Panc1 (cell line): ENCODE results near the gene RPP25L.

Experiments
- CTCF ChIP-seq: fragments of 450-650 bp; IDR thresholded peaks from 2 replicates; pipeline ENCODE4 v1.5.1; 2017; ENCODE audit warnings: mild to moderate bottlenecking
- POLR2AphosphoS5 ChIP-seq: IDR thresholded peaks from 2 replicates; pipeline ENCODE4 v1.6.1; 2012; ENCODE audit warnings: mild to moderate bottlenecking, low read depth, low read length, moderate library complexity
- REST ChIP-seq, 2 experiments: IDR thresholded peaks; 2 replicates each; pipeline ENCODE4 v1.6.1; 2011 to 2012; ENCODE audit warnings: low read depth in 2 of 2, control low read depth in 1 of 2, low read length in 1 of 2, mild to moderate bottlenecking in 1 of 2, moderate library complexity in 1 of 2; ENCODE audit not compliant: insufficient read depth in 1 of 2
- SIN3A ChIP-seq: IDR thresholded peaks from 2 replicates; pipeline ENCODE4 v1.6.1; 2012; ENCODE audit warnings: low read depth, mild to moderate bottlenecking, low read length, moderate library complexity, borderline replicate concordance; ENCODE audit not compliant: insufficient read depth
- TCF7L2 ChIP-seq: IDR thresholded peaks from 2 replicates; pipeline ENCODE4 v1.6.1; 2011; ENCODE audit warnings: mild to moderate bottlenecking, low read depth, low read length, inconsistent platforms

- no peak for TF ChIP-seq CTCF
- TF ChIP-seq POLR2AphosphoS5, result peak; percentile 92
- TF ChIP-seq SIN3A, result peak; percentile 76
- TF ChIP-seq TCF7L2, result no peak
- no peak for TF ChIP-seq REST (IDR thresholded peaks at IDR 0.05; ENCODE audit: insufficient read depth in 1 of 2, low read depth in 2 of 2, low read length in 1 of 2)
These were observed 40.1 kb upstream of the RPP25L start, which contains the start of gene IL11RA for GRCh38 chr9:34651876-34652601.
